Superior temporal gyrus (tissue), 1 donor: ENCODE results near the gene ARL6IP4.
A peak's percentile ranks its signal among the peaks of the same experiment; 100 is the strongest.
"Not testable (repeated sequence)": the region's sequence is repeated elsewhere in the genome, so short reads cannot be mapped to it uniquely, and the experiment has no call there.

Experiments used
- DNase-seq: peaks from one replicate; pipeline ENCODE4 v3.0.0-alpha.2; 2016; ENCODE audit errors: extremely low spot score

The ARL6IP4 gene

GRCh38 chr12:123010681-123011080 is 30.2 kb downstream of the ARL6IP4 start:
- no peak for DNase-seq

- DNase-seq, result no peak
Measured at GRCh38 chr12:123011701-123012100, 31.2 kb downstream of the ARL6IP4 start.

GRCh38 chr12:123013185-123014095 is 33.0 kb downstream of the ARL6IP4 start:
- DNase-seq, result no peak

GRCh38 chr12:123014473-123014872 is 34.0 kb downstream of the ARL6IP4 start:
- DNase-seq, result not testable (repeated sequence)

GRCh38 chr12:123017753-123018152 is 37.3 kb downstream of the ARL6IP4 start:
- DNase-seq, result no peak

GRCh38 chr12:123019841-123020138 is 39.3 kb downstream of the ARL6IP4 start:
- DNase-seq, result no peak

- no peak for DNase-seq
Measured at GRCh38 chr12:123021688-123022604, 41.5 kb downstream of the ARL6IP4 start.

GRCh38 chr12:123022846-123023245 is 42.4 kb downstream of the ARL6IP4 start:
- no peak for DNase-seq

GRCh38 chr12:123024819-123025391 is 44.4 kb downstream of the ARL6IP4 start:
- DNase-seq, result peak; percentile 19

GRCh38 chr12:123026094-123026853 is 45.8 kb downstream of the ARL6IP4 start:
- no peak for DNase-seq

GRCh38 chr12:123027726-123028445 is 47.4 kb downstream of the ARL6IP4 start:
- DNase-seq, result no peak

GRCh38 chr12:123028475-123028874 is 48.0 kb downstream of the ARL6IP4 start:
- DNase-seq, result no peak

GRCh38 chr12:123029550-123029949 is 49.1 kb downstream of the ARL6IP4 start:
- DNase-seq, result no peak

- no peak for DNase-seq
Measured at GRCh38 chr12:123030686-123031085, 50.2 kb downstream of the ARL6IP4 start.

- DNase-seq, result no peak
Measured at GRCh38 chr12:123031171-123031845, 50.8 kb downstream of the ARL6IP4 start.
